ENCODE results near the gene TMEM151B.

DNA sequence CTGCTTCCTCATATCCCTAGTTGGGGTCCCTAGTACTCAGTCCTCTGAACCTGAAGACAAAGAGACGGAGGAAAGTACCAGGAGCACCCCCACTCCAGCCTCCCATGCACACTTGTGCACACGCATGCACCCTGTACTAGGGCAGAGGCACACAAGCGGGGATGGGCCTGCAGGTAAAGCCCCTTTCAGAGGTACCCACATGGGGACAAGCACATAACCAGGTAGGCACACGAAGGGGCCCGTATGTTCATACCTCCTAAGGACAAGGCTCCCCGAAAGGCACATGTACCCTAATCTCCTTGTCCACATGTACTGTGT is 1.1 kb downstream of the TMEM151B start:
- TF ChIP-seq, protein P1, sequence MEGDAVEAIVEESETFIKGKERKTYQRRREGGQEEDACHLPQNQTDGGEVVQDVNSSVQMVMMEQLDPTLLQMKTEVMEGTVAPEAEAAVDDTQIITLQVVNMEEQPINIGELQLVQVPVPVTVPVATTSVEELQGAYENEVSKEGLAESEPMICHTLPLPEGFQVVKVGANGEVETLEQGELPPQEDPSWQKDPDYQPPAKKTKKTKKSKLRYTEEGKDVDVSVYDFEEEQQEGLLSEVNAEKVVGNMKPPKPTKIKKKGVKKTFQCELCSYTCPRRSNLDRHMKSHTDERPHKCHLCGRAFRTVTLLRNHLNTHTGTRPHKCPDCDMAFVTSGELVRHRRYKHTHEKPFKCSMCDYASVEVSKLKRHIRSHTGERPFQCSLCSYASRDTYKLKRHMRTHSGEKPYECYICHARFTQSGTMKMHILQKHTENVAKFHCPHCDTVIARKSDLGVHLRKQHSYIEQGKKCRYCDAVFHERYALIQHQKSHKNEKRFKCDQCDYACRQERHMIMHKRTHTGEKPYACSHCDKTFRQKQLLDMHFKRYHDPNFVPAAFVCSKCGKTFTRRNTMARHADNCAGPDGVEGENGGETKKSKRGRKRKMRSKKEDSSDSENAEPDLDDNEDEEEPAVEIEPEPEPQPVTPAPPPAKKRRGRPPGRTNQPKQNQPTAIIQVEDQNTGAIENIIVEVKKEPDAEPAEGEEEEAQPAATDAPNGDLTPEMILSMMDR (IDR thresholded peaks at IDR 0.05 in 8 of 11, conservative IDR thresholded peaks at IDR 0.05 in 3 of 11), result no peak
- TF ChIP-seq POLR2A (IDR thresholded peaks at IDR 0.05) (no peak), POLR2AphosphoS5 (IDR thresholded peaks at IDR 0.05) (no peak)

Measured in spleen (tissue), 7 donors.